ENCODE measurements around the gene IFT27. TPM values are rescaled to one million over a fixed set of nuclear protein-coding genes. Genes with fewer than 3 reads are reported as not detected.

Gene IFT27
- total RNA-seq, 1 experiment from 2014 or later, result 74.2 TPM

GRCh38 chr22:36741204-36741793 lies 34.6 kb downstream of the IFT27 start:
- Histone ChIP-seq H3K79me2 (ENCODE audit: low read depth) (no peaks in the 10 kb centered on the region), H3K27ac (no peak overlapping the region), H3K36me3 (ENCODE audit: low read depth) (no peaks in the 10 kb centered on the region), H3K27me3 (ENCODE audit: insufficient read depth, low read depth) (peaks cover 71% of the 10 kb centered on the region), H4K20me1 (ENCODE audit: insufficient read depth) (no peaks in the 10 kb centered on the region), H3K9me3 (ENCODE audit: insufficient read depth, low read depth) (no peaks in the 10 kb centered on the region), H3F3A (ENCODE audit: insufficient read depth, low read depth) (no peaks in the 10 kb centered on the region), H2AFZ (no peak overlapping the region), H3K4me1 (replicated peaks; ENCODE audit: insufficient read depth) (no peaks in the 10 kb centered on the region), H3K4me3 (no peak overlapping the region), H3K4me2 (no peak overlapping the region), H3K9me2 (ENCODE audit: insufficient read depth) (no peaks in the 10 kb centered on the region)
- ChIA-PET POLR2A (ENCODE audit: unreplicated experiment) (no interaction called here), CTCF (interaction anchor here (0.6 kb wide), 1 partner anchor 76 kb away, joined by 3 read pairs; no protein-coding TSS in a partner anchor)
- no peak for DNase-seq
- BruUV-seq (replicated peaks), result no TSS peak
- TF ChIP-seq CTCF (conservative IDR thresholded peaks at IDR 0.05) (no peak), EZH2 (IDR thresholded peaks at IDR 0.05; ENCODE audit: low read depth) (no peak)
- intact Hi-C loops (cut with micrococcal nuclease; ENCODE audit: unreplicated experiment), result no loop called here

GRCh38 chr22:36740716-36741115 lies 35.2 kb downstream of the IFT27 start:
- BruUV-seq (replicated peaks), result no TSS peak
- intact Hi-C loops (cut with micrococcal nuclease; ENCODE audit: unreplicated experiment), result no loop called here
- DNase-seq, result no peak
- no peaks in the 10 kb centered on the region for H3K4me1 ChIP-seq (replicated peaks; ENCODE audit: insufficient read depth)
- H3K9me2 ChIP-seq (ENCODE audit: insufficient read depth), result no peaks in the 10 kb centered on the region
- no peak overlapping the region for H3K4me3 ChIP-seq
- no peak overlapping the region for H3K27ac ChIP-seq
- H4K20me1 ChIP-seq (ENCODE audit: insufficient read depth), result no peaks in the 10 kb centered on the region
- no peaks in the 10 kb centered on the region for H3K36me3 ChIP-seq (ENCODE audit: low read depth)
- no peak overlapping the region for H3K4me2 ChIP-seq
- H3K27me3 ChIP-seq (ENCODE audit: insufficient read depth, low read depth), result peaks cover 74% of the 10 kb centered on the region
- H2AFZ ChIP-seq, result no peak overlapping the region
- H3F3A ChIP-seq (ENCODE audit: insufficient read depth, low read depth), result no peaks in the 10 kb centered on the region
- no peaks in the 10 kb centered on the region for H3K79me2 ChIP-seq (ENCODE audit: low read depth)
- no peak for TF ChIP-seq EZH2 (IDR thresholded peaks at IDR 0.05; ENCODE audit: low read depth)
- TF ChIP-seq CTCF (conservative IDR thresholded peaks at IDR 0.05), result no peak
- ChIA-PET POLR2A (ENCODE audit: unreplicated experiment) (interaction anchor here (0.7 kb wide), 1 partner anchor 41 kb away, joined by 4 read pairs; no protein-coding TSS in a partner anchor), CTCF (no interaction called here)
- no peaks in the 10 kb centered on the region for H3K9me3 ChIP-seq (ENCODE audit: insufficient read depth, low read depth)

- Histone ChIP-seq H3K4me3 (no peak overlapping the region), H3K27me3 (ENCODE audit: insufficient read depth, low read depth) (peaks cover 74% of the 10 kb centered on the region), H4K20me1 (ENCODE audit: insufficient read depth) (no peaks in the 10 kb centered on the region), H3K4me2 (no peak overlapping the region), H3K4me1 (replicated peaks; ENCODE audit: insufficient read depth) (no peaks in the 10 kb centered on the region), H3F3A (ENCODE audit: insufficient read depth, low read depth) (no peaks in the 10 kb centered on the region), H3K79me2 (ENCODE audit: low read depth) (no peaks in the 10 kb centered on the region), H3K9me2 (ENCODE audit: insufficient read depth) (no peaks in the 10 kb centered on the region), H3K36me3 (ENCODE audit: low read depth) (no peaks in the 10 kb centered on the region), H3K27ac (no peak overlapping the region), H3K9me3 (ENCODE audit: insufficient read depth, low read depth) (no peaks in the 10 kb centered on the region), H2AFZ (no peak overlapping the region)
- POLR2A ChIA-PET (ENCODE audit: unreplicated experiment), result no interaction called here
- BruUV-seq (replicated peaks), result no TSS peak
- DNase-seq, result no peak
- CTCF ChIA-PET, result no interaction called here
- no peak for TF ChIP-seq CTCF (conservative IDR thresholded peaks at IDR 0.05)
- TF ChIP-seq EZH2 (IDR thresholded peaks at IDR 0.05; ENCODE audit: low read depth), result no peak
- intact Hi-C loops (cut with micrococcal nuclease; ENCODE audit: unreplicated experiment), result no loop called here
Measured at GRCh38 chr22:36739185-36739584, 36.7 kb downstream of the IFT27 start.
